Measurements from ENCODE around the gene MTMR12. TPM values are rescaled to one million over a fixed set of nuclear protein-coding genes. Genes with fewer than 3 reads are reported as not detected.
"Not testable (repeated sequence)": the region's sequence is repeated elsewhere in the genome, so short reads cannot be mapped to it uniquely, and the experiment has no call there.

Gene MTMR12
- total and polyA plus RNA-seq, 2 donors (not counting 1 experiment from before 2014, with no cell fraction given) = 18.5 to 18.6 TPM

- DNase-seq (ENCODE audit: low read depth in 2 of 2) = no peak
- Histone ChIP-seq H3K9me3 (ENCODE audit: control insufficient read depth, insufficient read depth, low read depth, low read length) (no peaks in the 10 kb centered on the region), H3K27me3 (ENCODE audit: control insufficient read depth, insufficient read depth, low read length) (no peaks in the 10 kb centered on the region), H3K79me2 (ENCODE audit: control insufficient read depth, insufficient read depth, low read length) (peaks cover 1% of the 10 kb centered on the region), H3K36me3 (ENCODE audit: control insufficient read depth, insufficient read depth, low read length) (no peaks in the 10 kb centered on the region), H2AFZ (ENCODE audit: low read length) (no peak overlapping the region), H3K4me1 (ENCODE audit: control insufficient read depth, extremely low read depth, insufficient read depth, low read length) (no peaks in the 10 kb centered on the region), H3K9ac (ENCODE audit: insufficient read depth, low read length) (no peak overlapping the region), H3K4me2 (ENCODE audit: extremely low read depth, insufficient read depth, low read length) (no peak overlapping the region), H3K27ac (ENCODE audit: insufficient read depth, low read length) (no peak overlapping the region), H4K20me1 (ENCODE audit: control insufficient read depth, extremely low read depth, insufficient read depth, low read length) (no peaks in the 10 kb centered on the region), H3K4me3 (replicated peaks in 1 of 4; ENCODE audit: control extremely low read depth in 1 of 4, insufficient read depth in 1 of 4, low read depth in 3 of 4, low read length in 4 of 4) (no peak overlapping the region)
- TF ChIP-seq, protein P1, sequence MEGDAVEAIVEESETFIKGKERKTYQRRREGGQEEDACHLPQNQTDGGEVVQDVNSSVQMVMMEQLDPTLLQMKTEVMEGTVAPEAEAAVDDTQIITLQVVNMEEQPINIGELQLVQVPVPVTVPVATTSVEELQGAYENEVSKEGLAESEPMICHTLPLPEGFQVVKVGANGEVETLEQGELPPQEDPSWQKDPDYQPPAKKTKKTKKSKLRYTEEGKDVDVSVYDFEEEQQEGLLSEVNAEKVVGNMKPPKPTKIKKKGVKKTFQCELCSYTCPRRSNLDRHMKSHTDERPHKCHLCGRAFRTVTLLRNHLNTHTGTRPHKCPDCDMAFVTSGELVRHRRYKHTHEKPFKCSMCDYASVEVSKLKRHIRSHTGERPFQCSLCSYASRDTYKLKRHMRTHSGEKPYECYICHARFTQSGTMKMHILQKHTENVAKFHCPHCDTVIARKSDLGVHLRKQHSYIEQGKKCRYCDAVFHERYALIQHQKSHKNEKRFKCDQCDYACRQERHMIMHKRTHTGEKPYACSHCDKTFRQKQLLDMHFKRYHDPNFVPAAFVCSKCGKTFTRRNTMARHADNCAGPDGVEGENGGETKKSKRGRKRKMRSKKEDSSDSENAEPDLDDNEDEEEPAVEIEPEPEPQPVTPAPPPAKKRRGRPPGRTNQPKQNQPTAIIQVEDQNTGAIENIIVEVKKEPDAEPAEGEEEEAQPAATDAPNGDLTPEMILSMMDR (conservative IDR thresholded peaks at IDR 0.05 in 1 of 2, IDR thresholded peaks at IDR 0.05 in 1 of 2; ENCODE audit: low read depth in 1 of 2, low read length in 2 of 2) = no peak
- no peak for TF ChIP-seq EZH2 (IDR thresholded peaks at IDR 0.05; ENCODE audit: low read length, missing control alignments)
Observed at GRCh38 chr5:32291591-32291990, 21.1 kb downstream of the MTMR12 start.

DNA sequence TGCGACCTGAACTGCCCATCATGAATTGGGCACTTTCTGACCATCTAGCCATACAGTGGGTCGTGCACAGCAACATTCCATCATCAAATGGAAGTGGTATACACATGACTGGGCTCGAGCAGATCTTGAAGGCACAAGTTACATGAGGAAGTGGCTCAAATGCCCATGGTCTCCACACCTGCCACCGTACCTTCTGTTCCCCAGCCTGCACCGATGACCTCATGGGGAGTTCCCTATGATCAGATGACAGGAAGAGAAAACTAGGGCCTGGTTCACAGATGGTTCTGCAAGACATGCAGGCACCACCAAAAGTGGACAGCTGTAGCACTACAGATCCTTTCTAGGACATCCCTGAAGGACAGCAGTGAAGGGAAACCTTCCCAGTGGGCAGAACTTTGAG lies 21.8 kb downstream of the MTMR12 start:
- Histone ChIP-seq H3K79me2 (ENCODE audit: control insufficient read depth, insufficient read depth, low read length) (peaks cover 1% of the 10 kb centered on the region), H3K27me3 (ENCODE audit: control insufficient read depth, insufficient read depth, low read length) (no peaks in the 10 kb centered on the region), H4K20me1 (ENCODE audit: control insufficient read depth, extremely low read depth, insufficient read depth, low read length) (no peaks in the 10 kb centered on the region), H3K4me3 (replicated peaks in 1 of 4; ENCODE audit: control extremely low read depth in 1 of 4, insufficient read depth in 1 of 4, low read depth in 3 of 4, low read length in 4 of 4) (no peak overlapping the region), H3K9ac (ENCODE audit: insufficient read depth, low read length) (no peak overlapping the region), H3K9me3 (ENCODE audit: control insufficient read depth, insufficient read depth, low read depth, low read length) (no peaks in the 10 kb centered on the region), H2AFZ (ENCODE audit: low read length) (no peak overlapping the region), H3K4me2 (ENCODE audit: extremely low read depth, insufficient read depth, low read length) (no peak overlapping the region), H3K4me1 (ENCODE audit: control insufficient read depth, extremely low read depth, insufficient read depth, low read length) (no peaks in the 10 kb centered on the region), H3K27ac (ENCODE audit: insufficient read depth, low read length) (no peak overlapping the region), H3K36me3 (ENCODE audit: control insufficient read depth, insufficient read depth, low read length) (no peaks in the 10 kb centered on the region)
- TF ChIP-seq, protein P1 (conservative IDR thresholded peaks at IDR 0.05 in 1 of 2, IDR thresholded peaks at IDR 0.05 in 1 of 2; ENCODE audit: low read depth in 1 of 2, low read length in 2 of 2) = no peak
- TF ChIP-seq EZH2 (IDR thresholded peaks at IDR 0.05; ENCODE audit: low read length, missing control alignments) = no peak
- DNase-seq (ENCODE audit: low read depth in 2 of 2) = no peak

DNA sequence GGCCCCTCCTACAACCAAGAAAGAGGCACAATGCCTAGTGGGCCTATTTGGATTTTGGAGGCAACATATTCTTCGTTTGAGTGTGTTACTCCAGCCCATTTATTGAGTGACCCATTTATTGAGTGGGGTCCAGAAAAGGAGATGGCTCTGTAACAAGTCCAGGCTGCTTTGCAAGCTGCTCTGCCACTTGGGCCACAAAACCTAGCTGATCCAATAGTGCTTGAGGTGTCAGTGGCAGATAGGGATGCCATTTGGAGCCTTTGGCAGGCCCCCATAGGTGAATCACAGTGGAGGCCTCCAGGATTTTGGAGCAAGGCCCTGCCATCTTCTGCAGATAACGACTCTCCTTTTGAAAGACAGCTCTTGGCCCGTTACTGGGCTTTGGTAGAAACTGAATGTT lies 22.2 kb downstream of the MTMR12 start:
- not testable (repeated sequence) for H2AFZ ChIP-seq (ENCODE audit: low read length); H4K20me1 ChIP-seq (ENCODE audit: control insufficient read depth, extremely low read depth, insufficient read depth, low read length); H3K36me3 ChIP-seq (ENCODE audit: control insufficient read depth, insufficient read depth, low read length); H3K27me3 ChIP-seq (ENCODE audit: control insufficient read depth, insufficient read depth, low read length); H3K4me3 ChIP-seq (replicated peaks in 1 of 4; ENCODE audit: control extremely low read depth in 1 of 4, insufficient read depth in 1 of 4, low read depth in 3 of 4, low read length in 4 of 4); DNase-seq (ENCODE audit: low read depth in 2 of 2); H3K9me3 ChIP-seq (ENCODE audit: control insufficient read depth, insufficient read depth, low read depth, low read length); H3K4me2 ChIP-seq (ENCODE audit: extremely low read depth, insufficient read depth, low read length); H3K27ac ChIP-seq (ENCODE audit: insufficient read depth, low read length); H3K79me2 ChIP-seq (ENCODE audit: control insufficient read depth, insufficient read depth, low read length); H3K4me1 ChIP-seq (ENCODE audit: control insufficient read depth, extremely low read depth, insufficient read depth, low read length); H3K9ac ChIP-seq (ENCODE audit: insufficient read depth, low read length)

GRCh38 chr5:32289986-32290385 lies 22.8 kb downstream of the MTMR12 start:
- H3K9me3 ChIP-seq (ENCODE audit: control insufficient read depth, insufficient read depth, low read depth, low read length); H3K79me2 ChIP-seq (ENCODE audit: control insufficient read depth, insufficient read depth, low read length); DNase-seq (ENCODE audit: low read depth in 2 of 2); H3K9ac ChIP-seq (ENCODE audit: insufficient read depth, low read length); H3K4me1 ChIP-seq (ENCODE audit: control insufficient read depth, extremely low read depth, insufficient read depth, low read length); H3K4me3 ChIP-seq (replicated peaks in 1 of 4; ENCODE audit: control extremely low read depth in 1 of 4, insufficient read depth in 1 of 4, low read depth in 3 of 4, low read length in 4 of 4); H3K27ac ChIP-seq (ENCODE audit: insufficient read depth, low read length); H2AFZ ChIP-seq (ENCODE audit: low read length); H3K4me2 ChIP-seq (ENCODE audit: extremely low read depth, insufficient read depth, low read length); H4K20me1 ChIP-seq (ENCODE audit: control insufficient read depth, extremely low read depth, insufficient read depth, low read length); H3K36me3 ChIP-seq (ENCODE audit: control insufficient read depth, insufficient read depth, low read length); H3K27me3 ChIP-seq (ENCODE audit: control insufficient read depth, insufficient read depth, low read length): not testable (repeated sequence)

GRCh38 chr5:32288135-32288534 lies 24.6 kb downstream of the MTMR12 start:
- H3K79me2 ChIP-seq (ENCODE audit: control insufficient read depth, insufficient read depth, low read length); H3K36me3 ChIP-seq (ENCODE audit: control insufficient read depth, insufficient read depth, low read length); H3K9ac ChIP-seq (ENCODE audit: insufficient read depth, low read length); H3K9me3 ChIP-seq (ENCODE audit: control insufficient read depth, insufficient read depth, low read depth, low read length); H3K4me2 ChIP-seq (ENCODE audit: extremely low read depth, insufficient read depth, low read length); H2AFZ ChIP-seq (ENCODE audit: low read length); H3K4me3 ChIP-seq (replicated peaks in 1 of 4; ENCODE audit: control extremely low read depth in 1 of 4, insufficient read depth in 1 of 4, low read depth in 3 of 4, low read length in 4 of 4); H3K4me1 ChIP-seq (ENCODE audit: control insufficient read depth, extremely low read depth, insufficient read depth, low read length); H4K20me1 ChIP-seq (ENCODE audit: control insufficient read depth, extremely low read depth, insufficient read depth, low read length); H3K27me3 ChIP-seq (ENCODE audit: control insufficient read depth, insufficient read depth, low read length); DNase-seq (ENCODE audit: low read depth in 2 of 2); H3K27ac ChIP-seq (ENCODE audit: insufficient read depth, low read length): not testable (repeated sequence)

Data from fibroblast of lung (primary cell).